NCI-H187 (cell line): ENCODE data around the gene AGBL1.
"Not testable (repeated sequence)": the region's sequence is repeated elsewhere in the genome, so short reads cannot be mapped to it uniquely, and the experiment has no call there.

ENCODE experiments used
- DNase-seq, 2 experiments: peaks; one replicate each; lab custom pipeline; 2025; lab: John Stamatoyannopoulos, UW

Gene AGBL1

GRCh38 chr15:86399041-86399954 is 319.6 kb downstream of the AGBL1 start:
- no peak for DNase-seq

DNA sequence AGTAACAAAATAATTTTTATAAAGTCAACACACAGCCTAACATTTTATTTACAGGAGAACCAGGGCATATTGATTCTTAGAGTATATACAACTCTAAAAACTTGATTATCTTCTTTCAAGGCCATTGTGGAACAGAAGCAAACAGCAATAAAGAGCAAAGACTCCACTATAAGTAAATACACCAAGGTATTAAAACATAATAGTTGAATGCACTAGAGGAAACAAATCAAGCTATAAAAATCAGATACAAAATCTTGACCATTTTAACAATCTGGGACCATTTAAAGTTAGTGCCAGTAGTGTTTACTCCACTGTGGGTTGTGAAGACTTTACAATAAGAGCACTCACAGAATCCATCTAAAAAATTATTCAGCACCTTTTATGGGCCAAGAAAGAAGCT is 323.6 kb downstream of the AGBL1 start:
- no peak for DNase-seq

DNA sequence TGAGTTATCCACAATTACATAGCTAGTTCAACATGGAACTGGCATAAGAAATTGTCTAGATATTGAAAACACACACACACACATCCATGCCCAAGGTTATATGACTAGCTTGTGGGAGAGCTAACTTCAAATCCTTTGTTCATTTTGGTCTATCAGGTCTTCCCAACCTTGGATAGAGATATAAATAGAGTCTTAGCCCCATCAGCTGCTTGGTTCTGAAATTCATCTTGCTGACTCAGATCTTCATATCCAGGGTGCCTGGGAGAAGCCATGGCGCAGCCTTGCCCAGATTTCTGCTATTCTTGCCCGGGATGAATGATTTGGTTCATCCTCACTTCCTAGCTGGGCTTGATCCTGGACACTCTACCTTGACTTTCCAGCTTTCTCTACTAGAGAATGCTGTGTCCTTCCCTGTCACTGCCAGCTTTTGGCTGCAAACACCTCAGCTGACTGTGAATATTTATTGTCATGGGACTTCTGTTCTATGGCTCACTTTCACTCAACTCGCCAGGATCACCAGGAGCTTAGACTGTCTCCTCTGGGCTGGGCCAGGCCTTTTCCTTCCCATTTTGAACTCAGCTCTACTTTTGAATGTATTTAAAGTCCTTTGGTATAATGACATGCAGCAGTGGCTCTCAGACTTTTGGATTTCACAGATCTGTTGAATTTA is 324.4 kb downstream of the AGBL1 start:
- no peak for DNase-seq

DNA sequence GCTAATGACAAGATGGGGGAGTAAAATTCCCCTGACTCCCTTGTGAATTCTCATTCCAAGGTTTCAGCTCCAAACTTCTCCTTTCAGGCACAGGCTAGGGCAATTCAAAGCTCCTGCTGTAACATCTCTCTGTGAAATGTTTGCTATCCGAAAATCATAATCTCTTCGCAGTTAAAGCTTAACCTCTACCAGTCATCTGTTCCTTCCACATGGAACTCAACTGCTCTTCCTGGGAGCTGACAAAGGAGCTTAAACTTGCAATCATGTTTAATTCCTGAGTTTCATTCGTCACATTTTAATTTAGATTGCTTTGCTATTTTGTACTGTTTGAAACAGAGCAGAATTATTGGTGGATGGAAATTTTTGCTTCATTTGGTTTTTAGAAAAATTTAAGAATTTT is 328.6 kb downstream of the AGBL1 start:
- no peak for DNase-seq

DNA sequence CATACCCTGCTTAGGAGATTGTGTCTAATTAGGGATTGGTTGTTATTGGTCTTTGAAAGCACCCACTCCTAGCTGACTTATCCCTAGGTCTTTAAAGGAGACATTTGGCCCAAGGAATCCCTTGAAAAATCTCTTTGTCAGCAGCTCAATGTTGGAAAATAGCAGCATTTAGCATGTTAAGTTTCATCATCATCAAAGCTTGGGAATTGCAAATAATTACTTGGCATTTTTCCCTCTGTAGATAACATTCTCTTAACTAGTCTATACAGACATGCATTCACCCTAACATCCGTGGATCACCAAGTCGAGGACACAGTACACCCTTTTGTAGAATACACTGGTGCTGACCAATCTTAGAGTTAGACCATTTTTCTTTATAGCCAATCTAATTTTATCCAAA is 332.2 kb downstream of the AGBL1 start:
- no peak for DNase-seq

- DNase-seq: no peak
Observed at GRCh38 chr15:86413191-86413590, 333.5 kb downstream of the AGBL1 start.

DNA sequence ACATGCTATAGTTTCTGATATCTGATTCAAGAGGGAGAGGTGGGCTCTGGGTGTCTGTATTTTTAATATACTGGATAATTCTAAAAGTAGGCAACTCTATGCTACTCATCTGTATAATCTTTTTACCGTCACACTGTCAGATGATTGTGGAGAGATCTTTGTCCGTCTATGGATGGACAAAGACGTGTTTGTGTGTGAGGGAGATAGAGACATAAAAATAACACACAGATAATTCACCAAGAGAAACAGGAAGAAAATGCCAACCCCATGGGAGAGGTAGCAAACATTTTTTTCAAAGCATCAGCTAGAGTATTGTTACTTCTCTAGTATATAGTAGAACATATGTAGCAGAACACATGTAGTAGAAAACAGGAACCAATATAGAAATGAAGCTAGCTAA is 346.1 kb downstream of the AGBL1 start:
- no peak for DNase-seq

GRCh38 chr15:86432861-86433260 is 353.2 kb downstream of the AGBL1 start:
- no peak for DNase-seq

- no peak for DNase-seq
Observed at GRCh38 chr15:86433983-86434382, 354.3 kb downstream of the AGBL1 start.

GRCh38 chr15:86439614-86440013 is 359.9 kb downstream of the AGBL1 start:
- no peak for DNase-seq

- no peak for DNase-seq
Observed at GRCh38 chr15:86444527-86444926, 364.9 kb downstream of the AGBL1 start.

DNA sequence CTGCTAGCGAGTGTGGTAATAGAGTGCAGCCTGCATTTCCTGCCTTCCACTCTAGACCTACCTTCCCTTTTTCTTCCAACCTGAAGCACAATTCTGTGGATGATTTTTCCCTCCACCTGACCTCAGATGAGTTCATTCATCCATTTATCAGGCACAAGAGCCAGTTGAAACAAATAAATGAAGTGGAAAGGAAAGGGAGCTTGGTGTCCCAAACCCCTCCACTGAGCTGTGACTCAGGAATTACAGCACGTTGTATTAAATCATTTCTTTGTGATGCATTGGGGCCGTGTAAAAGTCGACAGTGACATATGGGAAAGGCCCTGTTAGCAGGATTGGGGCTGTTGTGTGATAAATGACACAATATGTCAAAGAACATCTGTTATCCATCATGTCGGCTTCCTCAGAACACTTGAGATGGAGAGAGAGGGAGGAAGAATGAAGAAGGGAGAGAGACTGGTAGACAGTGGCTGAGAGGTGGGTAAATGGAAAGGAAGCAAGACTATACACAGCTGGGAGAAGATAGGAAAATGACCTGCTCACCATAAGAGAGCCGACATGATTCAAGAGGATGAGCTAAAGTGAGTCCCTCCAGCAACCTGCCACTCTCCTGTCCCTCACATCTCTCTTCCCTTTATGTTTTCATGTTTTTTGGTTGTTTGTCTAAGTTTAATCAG is 366.0 kb downstream of the AGBL1 start:
- no peak for DNase-seq

GRCh38 chr15:86446253-86446640 is 366.6 kb downstream of the AGBL1 start:
- DNase-seq: no peak

DNA sequence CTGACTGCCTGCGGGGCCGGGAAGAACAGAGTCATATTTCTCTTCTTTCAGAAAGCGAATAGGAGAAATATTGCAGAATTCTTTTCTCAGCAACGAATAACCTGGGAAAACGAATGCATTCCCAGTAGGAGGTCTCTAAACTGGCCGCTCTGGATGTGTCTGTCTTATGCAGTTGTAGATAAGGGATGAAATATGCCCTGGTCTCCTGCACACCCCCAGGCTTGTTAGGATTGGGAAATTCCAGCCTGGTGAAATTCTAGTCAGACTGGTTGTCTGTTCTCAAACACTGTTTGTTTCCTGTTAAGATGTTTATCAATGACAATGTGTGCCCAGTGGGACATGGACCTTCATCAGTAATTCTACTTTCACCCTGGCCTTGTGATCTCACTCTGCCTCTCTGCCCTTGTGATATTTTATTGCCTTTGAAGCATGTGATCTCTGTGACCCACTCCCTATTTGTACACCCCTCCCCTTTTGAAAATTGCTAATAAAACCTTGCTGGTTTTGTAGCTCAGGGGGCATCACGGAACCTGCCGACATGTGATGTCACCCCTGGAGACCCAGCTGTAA is 385.9 kb downstream of the AGBL1 start:
- not testable (repeated sequence) for DNase-seq

GRCh38 chr15:86481720-86482119 is 402.0 kb downstream of the AGBL1 start:
- no peak for DNase-seq

DNA sequence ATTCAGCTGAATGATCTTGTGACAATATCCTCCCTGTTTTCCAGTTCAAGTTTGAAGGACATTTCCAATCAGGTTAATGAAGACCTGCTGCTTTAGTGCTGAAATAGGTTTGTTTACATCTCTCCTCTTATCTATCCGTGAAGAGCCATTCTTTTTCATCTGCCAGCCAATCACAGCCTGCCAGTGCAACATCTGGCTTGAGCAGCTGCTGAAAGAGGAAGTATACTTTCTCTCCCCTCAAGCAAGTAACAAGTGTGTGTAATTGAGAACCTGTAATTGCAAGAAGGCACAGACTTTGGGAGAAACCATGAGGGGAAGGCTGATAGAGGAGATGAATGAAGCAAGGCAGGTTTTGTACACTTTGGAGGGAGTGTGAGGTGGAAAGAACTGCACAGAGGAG is 404.3 kb downstream of the AGBL1 start:
- DNase-seq: no peak

DNA sequence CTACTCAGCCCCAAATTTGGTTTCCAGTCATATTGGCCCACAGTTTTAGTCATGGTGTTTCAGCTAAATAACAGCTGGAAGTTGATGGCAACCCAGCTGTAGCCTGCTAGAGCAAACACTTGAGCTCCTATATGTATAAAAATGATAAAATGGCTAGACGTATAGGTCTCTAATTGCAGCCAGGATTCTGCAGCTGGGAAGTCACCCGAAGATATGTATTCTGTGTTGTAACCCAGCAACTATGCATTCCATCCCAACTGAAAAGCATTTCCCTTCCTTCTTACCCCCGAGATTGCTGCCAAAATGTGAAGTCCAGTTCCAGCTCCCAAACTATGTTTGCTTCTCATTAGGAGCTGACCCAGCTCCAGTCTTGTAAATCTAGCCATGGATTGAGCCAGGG is 408.4 kb downstream of the AGBL1 start:
- DNase-seq: no peak

- DNase-seq: no peak
Observed at GRCh38 chr15:86489981-86490380, 410.3 kb downstream of the AGBL1 start.

- DNase-seq: no peak
Observed at GRCh38 chr15:86491118-86491517, 411.4 kb downstream of the AGBL1 start.

DNA sequence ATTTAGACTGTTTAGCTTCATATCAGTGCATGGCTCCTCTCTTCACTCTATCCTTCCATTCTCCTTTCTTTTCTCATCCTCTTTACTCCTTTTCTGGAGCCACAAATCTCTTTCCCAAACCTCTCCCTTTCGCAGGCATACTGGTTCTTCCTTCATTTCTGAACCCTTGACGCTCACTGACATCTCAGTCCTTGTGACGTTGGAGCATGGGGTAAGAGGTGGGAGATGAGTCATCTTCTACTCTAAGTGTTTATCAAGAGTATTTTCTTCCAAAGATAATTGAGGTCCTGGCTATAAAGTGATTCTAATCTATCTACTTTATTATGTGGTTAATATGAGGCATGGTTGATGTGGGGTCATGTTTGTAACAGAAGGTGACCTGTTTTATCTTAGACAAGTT is 414.2 kb downstream of the AGBL1 start:
- DNase-seq: no peak

- DNase-seq: no peak
Observed at GRCh38 chr15:86494475-86494874, 414.8 kb downstream of the AGBL1 start.

- DNase-seq: no peak
Observed at GRCh38 chr15:86502301-86502700, 422.6 kb downstream of the AGBL1 start.

DNA sequence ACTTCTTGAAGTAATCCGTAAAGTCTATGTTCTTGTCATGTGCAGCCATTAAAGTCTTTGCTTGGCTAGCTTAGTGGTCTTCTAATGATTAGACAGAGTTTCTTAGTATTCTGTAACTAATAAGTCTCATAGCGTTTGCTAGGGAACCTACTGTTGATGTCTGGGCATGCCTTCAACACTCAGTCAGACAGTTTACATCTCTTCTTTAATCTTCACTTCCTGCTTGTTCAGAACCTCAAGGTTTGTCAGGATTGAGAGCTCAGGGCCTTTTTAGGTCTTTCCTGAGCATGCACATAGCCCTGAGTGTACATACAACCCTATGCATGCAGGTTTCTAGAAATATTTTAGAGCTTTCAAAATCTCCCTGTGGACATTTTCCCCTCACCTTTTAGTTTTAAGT is 426.3 kb downstream of the AGBL1 start:
- no peak for DNase-seq
